DND-41 (cell line): ENCODE measurements around the gene BCKDK.

Source experiments
- ATAC-seq: fragments of 200-7000 bp; cut with Tn5 transposase; 3 replicates; pipeline ENCODE4 v1.9.1; 2021; ENCODE audit warnings: low read depth; ENCODE audit not compliant: insufficient read depth
- DNase-seq: peaks from one replicate; pipeline ENCODE4 v3.0.0-alpha.2; 2020
- H2AFZ ChIP-seq: 2 replicates; pipeline ENCODE4 v1.6.0; 2012; ENCODE audit warnings: low read depth, low read length
- H3K27ac ChIP-seq: 2 replicates; pipeline ENCODE4 v1.5.1; 2012; ENCODE audit warnings: low read length, inconsistent platforms
- H3K27me3 ChIP-seq: fragments of 200-600 bp; sonication (generic); 2 replicates; pipeline ENCODE4 v1.6.0; 2012; ENCODE audit warnings: low read length, mild to moderate bottlenecking, inconsistent platforms; ENCODE audit not compliant: insufficient read depth, poor library complexity
- H3K36me3 ChIP-seq: 2 replicates; pipeline ENCODE4 v1.5.1; 2012; ENCODE audit warnings: low read length, inconsistent platforms; ENCODE audit not compliant: insufficient read depth
- H3K4me1 ChIP-seq: 2 replicates; pipeline ENCODE4 v1.5.1; 2012; ENCODE audit warnings: mild to moderate bottlenecking, low read length; ENCODE audit not compliant: insufficient read depth
- H3K4me2 ChIP-seq: 2 replicates; pipeline ENCODE4 v1.6.0; 2012; ENCODE audit warnings: mild to moderate bottlenecking, moderate library complexity, low read length, inconsistent platforms; ENCODE audit not compliant: insufficient read depth
- H3K4me3 ChIP-seq, 2 experiments: fragments of 200-600 bp in 1 of 2; shearing (Covaris generic) in 1 of 2; 2 replicates each; pipeline ENCODE4 v1.5.1; 2012 to 2016; ENCODE audit warnings: inconsistent platforms in 2 of 2, low read length in 2 of 2, mild to moderate bottlenecking in 2 of 2, low read depth in 1 of 2, moderate library complexity in 1 of 2
- H3K79me2 ChIP-seq: 2 replicates; pipeline ENCODE4 v1.6.0; 2012; ENCODE audit warnings: low read length, inconsistent platforms; ENCODE audit not compliant: insufficient read depth
- H3K9ac ChIP-seq: 2 replicates; pipeline ENCODE4 v1.6.0; 2012; ENCODE audit warnings: low read depth, mild to moderate bottlenecking, inconsistent platforms, low read length, moderate library complexity
- H3K9me3 ChIP-seq: 2 replicates; pipeline ENCODE4 v1.5.1; 2012; ENCODE audit warnings: low read length, moderate library complexity, mild to moderate bottlenecking, inconsistent platforms; ENCODE audit not compliant: insufficient read depth, severe bottlenecking
- H4K20me1 ChIP-seq: 2 replicates; pipeline ENCODE4 v1.6.0; 2012; ENCODE audit warnings: low read length; ENCODE audit not compliant: insufficient read depth
- EZH2 ChIP-seq: IDR thresholded peaks from 3 replicates; pipeline ENCODE4 v1.6.1; 2012; ENCODE audit warnings: borderline replicate concordance, low read depth, mild to moderate bottlenecking, moderate library complexity, low read length, inconsistent platforms; ENCODE audit not compliant: severe bottlenecking
- TF ChIP-seq, protein P1 (sequence below): IDR thresholded peaks from 2 replicates; pipeline ENCODE4 v1.5.1; 2012; ENCODE audit warnings: borderline replicate concordance, low read length, moderate library complexity, mild to moderate bottlenecking; ENCODE audit not compliant: poor library complexity, severe bottlenecking; ENCODE audit errors: extremely low read depth

BCKDK gene

DNA sequence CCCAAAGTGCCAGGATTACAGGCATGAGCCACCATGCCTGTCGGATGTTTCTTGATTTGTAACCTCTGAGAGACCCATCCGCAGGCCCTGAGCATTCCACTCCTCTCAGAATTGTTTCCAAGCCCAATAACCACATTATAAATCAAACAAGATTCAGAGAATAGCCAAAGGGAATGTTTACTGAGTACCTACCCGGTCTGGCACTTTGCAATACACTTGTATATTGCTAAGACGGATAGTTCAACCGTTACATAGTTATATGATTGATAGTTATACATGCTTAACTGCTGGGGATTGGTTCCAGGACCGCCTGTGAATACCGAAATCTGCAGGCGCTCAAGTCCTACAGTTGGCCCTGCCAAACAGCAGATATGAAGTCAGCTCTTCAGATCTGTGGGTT, 6.3 kb downstream of the BCKDK start:
- Histone ChIP-seq H3K9me3 (no peaks in the 10 kb centered on the region), H4K20me1 (peaks cover 13% of the 10 kb centered on the region), H3K4me3 (no peak overlapping the region), H3K9ac (no peak overlapping the region), H3K79me2 (peaks cover 32% of the 10 kb centered on the region), H3K27ac (no peak overlapping the region), H3K4me2 (no peak overlapping the region), H3K36me3 (peaks cover 50% of the 10 kb centered on the region), H2AFZ (no peak overlapping the region), H3K4me1 (peaks cover 35% of the 10 kb centered on the region), H3K27me3 (no peaks in the 10 kb centered on the region)
- DNase-seq: no peak
- ATAC-seq: no peak
- TF ChIP-seq, protein P1, sequence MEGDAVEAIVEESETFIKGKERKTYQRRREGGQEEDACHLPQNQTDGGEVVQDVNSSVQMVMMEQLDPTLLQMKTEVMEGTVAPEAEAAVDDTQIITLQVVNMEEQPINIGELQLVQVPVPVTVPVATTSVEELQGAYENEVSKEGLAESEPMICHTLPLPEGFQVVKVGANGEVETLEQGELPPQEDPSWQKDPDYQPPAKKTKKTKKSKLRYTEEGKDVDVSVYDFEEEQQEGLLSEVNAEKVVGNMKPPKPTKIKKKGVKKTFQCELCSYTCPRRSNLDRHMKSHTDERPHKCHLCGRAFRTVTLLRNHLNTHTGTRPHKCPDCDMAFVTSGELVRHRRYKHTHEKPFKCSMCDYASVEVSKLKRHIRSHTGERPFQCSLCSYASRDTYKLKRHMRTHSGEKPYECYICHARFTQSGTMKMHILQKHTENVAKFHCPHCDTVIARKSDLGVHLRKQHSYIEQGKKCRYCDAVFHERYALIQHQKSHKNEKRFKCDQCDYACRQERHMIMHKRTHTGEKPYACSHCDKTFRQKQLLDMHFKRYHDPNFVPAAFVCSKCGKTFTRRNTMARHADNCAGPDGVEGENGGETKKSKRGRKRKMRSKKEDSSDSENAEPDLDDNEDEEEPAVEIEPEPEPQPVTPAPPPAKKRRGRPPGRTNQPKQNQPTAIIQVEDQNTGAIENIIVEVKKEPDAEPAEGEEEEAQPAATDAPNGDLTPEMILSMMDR: no peak
- TF ChIP-seq EZH2: no peak

GRCh38 chr16:31117384-31118222, 9.4 kb downstream of the BCKDK start, which contains the start of gene KAT8:
TSS of gene KAT8 (plus strand) at chr16:31117664. CDS start at chr16:31117682, 18 bp downstream.
- TF ChIP-seq, protein P1: no peak
- TF ChIP-seq EZH2: no peak
- Histone ChIP-seq H4K20me1 (peaks cover 16% of the 10 kb centered on the region), H3K79me2 (peaks cover 34% of the 10 kb centered on the region), H3K4me1 (peaks cover 29% of the 10 kb centered on the region), H3K9me3 (no peaks in the 10 kb centered on the region), H3K36me3 (peaks cover 50% of the 10 kb centered on the region), H3K4me3 (peak within 1 kb of the TSS; percentile 62), H3K27me3 (no peaks in the 10 kb centered on the region), H3K4me2 (peak within 1 kb of the TSS; percentile 92), H2AFZ (peak within 1 kb of the TSS; percentile 69; the same call in 1 of the 2 replicates), H3K9ac (peak within 1 kb of the TSS; percentile 56), H3K27ac (peak within 1 kb of the TSS; percentile 84)
- DNase-seq (peak; percentile 98), ATAC-seq (peak; percentile 94)

DNA sequence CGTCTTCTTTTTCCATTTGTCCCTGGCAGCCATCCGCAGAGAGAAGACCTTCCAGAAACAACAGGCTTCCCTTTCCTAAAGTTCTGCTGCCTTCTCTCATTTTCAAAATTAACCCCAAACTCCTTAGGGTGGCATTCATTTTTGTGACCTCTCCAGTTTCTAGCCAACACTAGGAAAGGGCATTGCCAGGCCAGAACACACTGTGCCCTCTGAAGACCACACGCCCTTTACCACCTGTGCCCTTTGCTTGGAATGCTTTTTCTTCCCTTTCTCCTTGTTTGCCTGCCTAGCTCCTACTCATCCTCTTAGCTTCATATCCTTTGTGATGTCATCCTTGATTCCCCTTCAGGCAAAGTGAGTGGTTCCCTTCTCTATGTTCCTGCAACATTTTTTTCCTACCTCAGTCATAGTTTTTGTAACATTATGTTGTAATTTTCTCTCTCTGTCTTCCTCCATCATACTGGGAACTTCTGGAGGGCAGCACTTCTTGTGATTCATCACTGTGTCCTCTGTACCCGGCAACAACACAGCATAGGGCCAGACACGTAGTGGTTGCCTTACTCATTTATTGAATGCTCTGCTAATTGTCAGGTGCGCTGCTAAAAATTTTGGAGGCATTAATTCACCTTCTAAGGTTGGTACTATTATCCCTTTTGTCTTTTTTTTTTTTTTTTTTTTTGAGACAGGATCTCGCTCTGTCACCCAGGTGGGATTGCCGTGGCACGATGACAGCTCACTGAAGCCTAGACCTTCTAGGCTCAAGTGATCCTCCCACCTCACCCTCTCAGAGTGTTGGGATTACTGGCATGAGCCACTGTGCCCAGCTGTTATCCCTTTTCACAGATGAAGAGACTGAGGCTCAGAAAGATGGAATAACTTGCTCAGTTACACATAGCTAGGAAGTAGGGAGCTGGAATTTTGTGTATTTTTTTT, 10.3 kb downstream of the BCKDK start:
- H3K4me2 ChIP-seq: peak overlapping the region; percentile 92
- H3K27me3 ChIP-seq: no peaks in the 10 kb centered on the region
- peaks cover 34% of the 10 kb centered on the region for H3K79me2 ChIP-seq
- peak overlapping the region; percentile 21; the same call in 1 of the 2 replicates for H2AFZ ChIP-seq
- peak overlapping the region; percentile 56 for H3K9ac ChIP-seq
- H3K36me3 ChIP-seq: peaks cover 46% of the 10 kb centered on the region
- peaks cover 29% of the 10 kb centered on the region for H3K4me1 ChIP-seq
- no peak for DNase-seq
- H3K4me3 ChIP-seq: peak overlapping the region; percentile 39 to 62
- no peak for ATAC-seq
- peak overlapping the region; percentile 58 for H3K27ac ChIP-seq
- no peaks in the 10 kb centered on the region for H3K9me3 ChIP-seq
- peaks cover 16% of the 10 kb centered on the region for H4K20me1 ChIP-seq
- TF ChIP-seq, protein P1: no peak
- no peak for TF ChIP-seq EZH2
